GM19099 (cell line): ENCODE measurements around the gene SMC4.

Experiments
- POLR2A ChIP-seq: IDR thresholded peaks from 3 replicates; pipeline ENCODE4 v1.6.1; 2011; ENCODE audit warnings: low read depth; ENCODE audit not compliant: insufficient read length; ENCODE audit errors: extremely low read depth

The SMC4 gene

DNA sequence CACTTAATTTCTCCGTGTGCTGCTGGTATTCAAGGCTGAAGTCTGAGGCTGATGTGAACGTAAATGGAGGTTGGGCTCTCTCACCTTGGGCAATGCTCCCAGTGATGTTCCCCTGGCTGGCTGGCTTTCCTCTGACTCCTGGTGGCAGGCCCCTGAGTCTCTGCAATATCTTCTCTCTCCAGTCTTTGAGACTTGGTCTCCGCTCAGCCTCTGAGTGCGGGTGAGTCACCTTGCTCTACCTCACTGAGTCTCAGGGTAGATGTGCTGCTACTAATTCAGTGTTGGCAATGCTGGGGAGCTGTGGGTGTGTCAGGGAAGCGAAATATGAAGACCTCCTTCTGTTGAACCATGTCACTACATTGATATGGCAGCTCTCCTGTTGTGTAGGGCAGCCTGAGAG lies 81.5 kb downstream of the SMC4 start:
- no peak for TF ChIP-seq POLR2A

GRCh38 chr3:160481856-160482255 lies 82.4 kb downstream of the SMC4 start:
- TF ChIP-seq POLR2A = no peak

- TF ChIP-seq POLR2A = no peak
These were observed 83.3 kb downstream of the SMC4 start for GRCh38 chr3:160482796-160483195.
